ENCODE data around the gene ENG.
"Not testable (repeated sequence)": the region's sequence is repeated elsewhere in the genome, so short reads cannot be mapped to it uniquely, and the experiment has no call there.

Gene ENG

DNA sequence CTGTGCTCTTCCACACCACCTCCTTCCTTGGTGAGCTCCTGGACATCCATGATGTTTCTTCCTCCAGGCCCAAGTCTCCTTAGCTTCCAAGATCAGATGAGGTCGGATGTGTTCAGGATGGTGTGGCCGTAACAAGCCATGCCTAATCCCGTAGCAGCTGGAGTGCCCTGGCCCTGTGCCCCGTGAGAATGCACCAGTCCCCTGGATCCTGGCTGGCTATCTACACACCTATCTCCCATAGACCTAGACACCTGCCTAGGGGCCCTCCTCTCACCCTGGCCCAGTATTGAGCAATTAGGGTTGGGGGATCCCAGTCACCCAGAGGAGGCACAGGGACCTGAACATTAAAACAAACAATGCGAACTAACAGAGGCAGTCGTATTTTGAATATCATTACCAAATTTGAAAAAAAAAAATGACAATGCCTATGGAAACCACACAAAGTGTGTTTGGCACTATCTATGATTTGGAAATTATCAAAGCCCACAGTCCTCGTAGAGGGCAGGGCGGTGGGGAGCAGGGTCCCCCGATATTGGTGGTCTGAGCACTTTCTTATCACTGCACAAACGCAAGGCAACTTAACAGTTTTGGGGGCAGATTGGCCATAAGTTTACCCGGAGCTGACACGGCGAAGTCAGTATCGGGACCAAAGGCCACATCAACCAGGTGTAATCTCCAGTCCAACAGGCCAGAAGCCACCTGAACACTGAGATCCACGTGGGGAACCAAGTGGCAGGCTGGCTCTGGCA is 13.2 kb downstream of the ENG start:
- no peak for DNase-seq

- peak; percentile 51 for DNase-seq
Measured at GRCh38 chr9:127838375-127839078, 15.9 kb downstream of the ENG start.

DNA sequence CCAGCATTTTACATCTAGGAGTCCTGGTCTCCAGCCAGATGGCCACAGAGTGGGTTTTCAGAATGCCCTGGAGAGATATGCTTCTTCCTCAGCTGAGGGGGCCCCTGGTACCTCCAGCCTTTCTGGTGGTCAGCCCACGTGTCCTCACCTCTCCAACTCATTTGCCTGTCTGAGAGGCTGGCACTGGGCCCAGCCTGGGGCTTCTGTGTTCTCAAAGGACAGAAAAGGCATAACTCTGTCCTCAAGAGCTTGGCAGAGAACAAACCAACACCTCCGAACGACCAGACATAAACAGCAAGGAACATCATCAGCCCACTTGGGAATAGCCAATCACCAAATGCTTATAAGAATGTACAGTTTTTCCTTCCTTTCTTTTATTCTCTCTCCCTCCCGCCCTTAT is 17.1 kb downstream of the ENG start:
- no peak for DNase-seq

DNA sequence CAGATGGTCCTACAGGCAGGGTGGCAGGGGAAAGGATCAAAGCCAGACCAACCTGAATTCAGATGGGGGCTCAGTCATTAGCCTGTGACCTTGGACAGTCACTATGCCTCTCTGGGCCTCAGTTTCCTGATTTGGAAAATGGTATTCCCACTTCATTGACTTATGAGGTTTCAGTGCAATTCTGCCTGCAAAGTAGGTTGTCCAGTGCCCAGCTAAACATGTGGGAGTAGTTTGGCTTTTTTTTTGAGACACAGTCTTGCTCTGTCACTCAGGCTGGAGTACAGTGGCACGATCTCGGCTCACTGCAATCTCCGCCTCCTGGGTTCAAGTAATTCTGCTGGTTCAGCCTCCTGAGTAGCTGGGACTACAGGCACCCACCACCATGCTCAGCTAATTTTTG is 17.9 kb downstream of the ENG start:
- not testable (repeated sequence) for DNase-seq

- DNase-seq, result peak; percentile 69
Measured at GRCh38 chr9:127835991-127836516, 18.4 kb downstream of the ENG start.

DNA sequence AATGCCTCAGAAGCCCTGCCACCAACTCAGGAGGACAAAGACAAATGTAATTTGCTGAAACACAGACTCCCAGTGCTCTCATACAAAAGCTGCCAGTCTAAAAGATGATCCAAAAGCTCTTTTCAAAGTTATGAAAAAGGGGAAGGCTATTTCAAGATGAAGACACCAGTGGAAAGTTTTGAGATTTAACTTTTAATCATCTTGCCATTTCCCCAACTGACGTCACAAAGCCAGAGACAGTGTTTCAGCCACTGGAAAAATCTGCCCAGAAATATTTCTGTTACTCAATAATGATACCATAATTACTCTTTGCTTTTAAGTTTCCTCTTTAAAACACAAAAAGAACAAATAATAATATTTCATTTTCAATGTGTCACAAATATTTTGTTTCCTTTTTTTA is 20.9 kb downstream of the ENG start:
- DNase-seq, result peak; percentile 25

- no peak for DNase-seq
Measured at GRCh38 chr9:127832248-127832647, 22.2 kb downstream of the ENG start.

DNA sequence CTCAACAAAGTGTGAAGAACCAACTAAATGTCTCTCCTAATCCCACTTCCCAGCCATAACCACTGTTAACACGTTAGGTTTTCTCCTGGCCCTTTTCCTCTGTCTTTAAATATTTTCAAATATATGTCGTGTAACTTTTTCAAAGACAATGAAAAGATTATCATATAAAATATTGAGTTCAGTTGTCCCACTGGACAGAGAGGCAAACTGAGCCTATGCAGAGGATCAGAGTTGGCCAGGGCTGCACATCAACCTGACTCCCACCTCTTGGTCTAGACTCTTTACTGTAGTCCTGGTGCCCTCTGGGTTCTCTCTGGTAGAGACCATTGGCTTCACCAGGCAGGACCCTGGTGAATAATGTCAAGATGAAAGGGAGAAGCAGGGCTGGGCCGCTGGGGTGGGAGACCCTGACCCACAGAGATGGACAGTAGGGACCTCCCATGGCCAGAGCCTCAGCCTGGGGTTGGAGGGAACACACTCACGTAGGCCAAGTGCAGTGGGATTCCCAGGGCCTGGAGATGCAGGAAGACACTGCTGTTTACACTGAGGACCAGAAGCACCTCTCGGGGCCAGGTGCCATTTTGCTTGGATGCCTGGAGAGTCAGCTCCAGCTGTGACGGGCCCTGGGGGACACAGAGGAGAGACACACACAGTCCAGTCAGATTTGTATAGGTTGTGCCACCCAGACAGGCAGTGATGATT is 25.1 kb downstream of the ENG start:
- DNase-seq, result no peak

DNA sequence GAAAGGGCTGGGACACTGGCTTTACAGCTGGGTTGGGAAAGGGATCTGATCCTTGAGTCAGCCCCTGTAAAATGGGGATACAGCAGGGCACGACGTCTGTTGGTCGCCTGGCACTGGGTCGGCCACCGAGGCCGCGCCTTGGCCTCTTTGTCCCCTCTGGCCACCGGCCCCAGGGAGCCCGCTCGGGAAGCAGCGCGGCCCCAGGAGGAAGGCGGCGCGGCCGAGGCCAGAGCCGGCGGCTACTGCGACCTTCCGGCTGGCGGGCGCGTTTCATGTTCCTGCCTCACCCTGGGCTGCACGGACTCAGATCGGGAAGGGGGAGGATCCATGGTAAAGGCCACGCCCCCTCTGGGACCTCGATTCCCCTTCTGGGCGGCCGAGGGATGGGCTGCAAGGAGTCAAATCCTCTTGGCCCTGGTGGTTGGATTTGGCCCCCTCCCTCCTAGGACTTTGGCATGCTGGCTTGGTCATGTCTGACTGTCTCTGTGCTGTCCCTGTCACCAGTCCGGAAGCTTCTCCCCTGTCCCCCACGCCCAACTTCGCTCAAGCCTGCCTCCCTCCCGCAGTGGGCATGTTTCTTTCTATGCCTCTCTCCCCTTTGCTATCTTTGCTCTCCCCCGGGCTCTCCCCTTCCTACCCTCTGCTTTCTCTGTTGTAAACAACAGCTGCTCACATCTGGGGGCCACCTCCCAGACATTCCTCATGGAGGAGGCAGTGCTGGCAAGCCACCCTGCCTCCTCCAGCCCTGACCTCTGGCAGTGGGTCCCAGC is 26.0 kb downstream of the ENG start:
- peak; percentile 37 for DNase-seq

DNA sequence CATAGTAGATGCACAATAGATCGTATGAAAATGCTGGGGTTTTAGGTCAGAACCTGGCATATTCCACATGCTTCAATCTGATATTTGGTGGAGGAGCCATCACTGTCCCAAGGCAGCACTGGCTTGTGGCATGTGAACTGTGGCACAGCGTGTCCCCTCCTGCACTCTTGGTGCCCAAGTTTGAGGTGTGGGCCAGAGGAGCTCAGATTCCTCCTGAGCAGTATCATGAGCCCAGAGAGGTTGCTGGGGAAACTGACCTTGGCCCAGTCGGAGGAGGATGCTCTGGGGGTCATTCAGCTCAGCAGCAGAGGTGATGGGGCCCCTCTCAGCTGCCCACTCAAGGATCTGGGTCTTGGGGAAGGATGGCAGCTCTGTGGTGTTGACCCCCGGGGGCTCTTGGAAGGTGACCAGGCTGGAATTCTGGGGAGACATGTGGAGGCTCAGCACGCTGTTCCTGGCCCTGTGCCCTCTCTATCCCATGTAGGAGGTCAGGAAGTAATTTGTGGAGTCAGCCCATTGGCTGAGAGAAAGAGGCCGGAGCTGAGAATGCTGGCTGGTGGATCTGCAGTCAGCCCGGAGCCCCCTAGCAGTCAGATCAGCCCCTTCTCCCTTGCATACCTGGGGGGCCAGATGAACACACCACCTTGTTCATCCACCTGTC is 28.1 kb downstream of the ENG start:
- no peak for DNase-seq

- no peak for DNase-seq
Measured at GRCh38 chr9:127825319-127826051, 29.0 kb downstream of the ENG start.

GRCh38 chr9:127822108-127822507 is 32.4 kb downstream of the ENG start:
- DNase-seq, result no peak

- no peak for DNase-seq
Measured at GRCh38 chr9:127818574-127818973, 35.9 kb downstream of the ENG start.

DNA sequence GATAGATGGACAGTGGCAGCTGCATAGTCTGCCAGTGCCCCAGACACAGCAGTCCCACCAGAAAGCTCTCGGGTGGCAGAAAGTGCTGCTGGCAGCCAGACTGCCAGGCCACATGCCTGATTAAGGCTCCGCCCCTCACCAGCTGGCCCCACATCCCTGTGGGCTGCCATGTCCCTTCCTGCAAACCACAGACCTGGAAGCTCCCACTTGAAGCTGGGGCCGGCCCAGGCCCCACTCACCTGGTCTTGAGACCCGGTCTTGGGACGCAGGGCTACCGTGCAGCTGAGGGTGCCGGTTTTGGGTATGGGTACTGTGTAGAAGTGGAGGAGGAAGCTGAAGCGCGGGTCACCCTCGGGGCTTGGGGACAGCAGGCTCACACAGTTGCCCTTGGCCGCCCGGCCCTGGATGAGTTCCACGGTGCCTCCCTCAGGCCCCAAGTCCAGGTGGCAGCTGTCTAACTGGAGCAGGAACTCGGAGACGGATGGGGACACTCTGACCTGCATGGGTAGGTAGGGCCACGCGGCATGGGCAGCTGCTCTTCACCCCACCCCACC is 36.5 kb downstream of the ENG start:
- DNase-seq, result no peak

DNA sequence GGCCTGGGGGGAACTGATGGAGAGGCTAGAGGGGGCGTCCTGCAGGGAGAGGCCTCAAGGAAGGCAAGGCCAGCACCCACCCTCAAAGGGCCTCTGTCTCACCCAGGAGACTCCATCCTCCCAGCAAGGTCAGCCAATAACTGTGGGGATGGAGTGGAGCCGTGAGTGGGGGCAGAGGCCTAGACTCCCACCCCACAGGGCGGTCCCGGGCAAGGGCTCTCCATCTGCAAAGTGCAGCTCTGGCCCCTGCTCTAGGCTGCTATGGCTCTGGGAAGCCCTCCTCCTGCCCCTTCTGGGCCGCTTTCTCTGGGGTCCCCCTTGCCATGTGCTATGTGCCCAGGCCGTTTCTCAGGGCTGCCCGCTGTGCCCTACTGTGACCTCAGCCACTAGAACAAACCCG is 37.7 kb downstream of the ENG start:
- no peak for DNase-seq

DNA sequence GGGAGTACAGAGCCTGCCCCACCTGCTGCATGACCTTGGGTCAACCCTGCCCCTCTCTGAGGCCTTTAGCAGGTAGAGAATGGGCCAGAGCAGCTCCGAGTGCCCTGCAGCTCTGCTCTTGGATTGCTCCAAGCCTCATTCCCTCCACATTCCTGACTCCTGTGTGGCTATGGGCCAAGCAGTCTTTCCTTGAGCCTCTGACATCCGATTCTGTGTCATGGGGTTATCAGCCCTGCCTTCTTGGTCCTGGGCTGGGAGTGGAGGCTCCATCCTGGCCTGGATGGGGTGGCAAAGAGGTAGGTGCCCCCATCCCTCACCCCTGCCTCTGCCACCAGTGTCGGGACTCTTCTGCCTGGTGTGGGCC is 38.1 kb downstream of the ENG start:
- no peak for DNase-seq

DNA sequence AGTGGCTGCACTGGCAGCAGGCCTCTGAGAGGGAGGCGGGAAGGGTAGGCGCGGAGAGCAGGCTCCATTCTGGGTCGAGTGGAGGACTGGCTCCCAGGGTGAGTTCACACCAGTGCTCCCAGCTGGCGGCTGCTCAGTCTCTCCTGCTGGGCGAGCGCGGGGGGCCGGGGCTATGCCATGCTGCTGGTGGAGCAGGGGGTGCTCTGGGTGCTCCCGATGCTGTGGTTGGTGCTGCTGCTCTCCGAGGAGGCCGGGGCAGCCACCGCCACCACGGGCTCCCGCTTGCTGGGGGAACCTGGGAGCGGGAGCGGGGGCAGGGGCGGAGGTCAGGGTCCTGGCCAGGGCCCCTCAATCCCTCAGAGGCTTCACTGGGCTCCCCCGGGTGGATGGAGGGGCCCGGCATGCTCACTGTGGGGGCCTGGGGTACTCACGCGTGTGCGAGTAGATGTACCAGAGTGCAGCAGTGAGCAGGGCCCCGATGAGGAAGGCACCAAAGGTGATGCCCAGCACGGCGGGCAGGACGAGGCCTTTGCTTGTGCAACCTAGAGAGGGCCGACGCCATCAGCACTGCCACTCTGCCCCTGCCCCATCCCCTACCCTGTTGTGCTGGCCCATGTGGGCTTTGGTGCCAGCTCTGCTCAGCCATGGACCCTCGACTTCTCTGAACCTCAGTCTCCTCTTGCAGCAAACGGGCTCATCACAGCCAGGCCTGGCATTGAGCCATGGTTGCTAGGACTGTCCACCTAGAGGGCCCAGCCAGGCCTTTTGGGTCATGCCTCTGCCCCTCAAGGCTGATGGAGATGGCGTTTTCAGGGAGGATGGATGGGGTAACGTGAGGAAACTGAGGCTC is 38.7 kb downstream of the ENG start:
- DNase-seq, result no peak

GRCh38 chr9:127814619-127815511 is 39.6 kb downstream of the ENG start:
- no peak for DNase-seq

DNA sequence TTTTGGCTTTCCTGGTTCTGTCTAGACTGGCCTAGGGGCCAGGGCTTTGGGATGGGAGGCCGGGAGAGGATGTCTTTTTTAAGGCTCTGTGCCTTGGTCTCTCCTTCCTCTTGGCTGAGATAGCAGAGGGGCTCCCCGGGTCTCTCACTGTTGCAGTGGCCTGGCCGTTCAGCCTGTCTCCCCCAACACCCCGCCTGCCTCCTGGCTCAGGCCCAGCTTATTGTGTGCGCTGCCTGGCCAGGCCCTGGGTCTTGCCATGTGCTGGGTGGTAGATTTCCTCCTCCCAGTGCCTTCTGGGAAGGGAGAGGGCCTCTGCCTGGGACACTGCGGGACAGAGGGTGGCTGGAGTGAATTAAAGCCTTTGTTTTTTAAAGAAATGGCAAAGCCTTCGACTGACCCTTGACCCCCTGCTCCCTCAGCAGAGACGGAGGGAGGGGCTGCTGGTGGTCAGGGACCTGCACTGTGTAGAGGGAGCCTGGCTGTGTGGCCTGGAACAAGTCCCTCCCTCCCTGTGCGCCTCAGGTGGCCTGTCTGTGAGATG is 40.7 kb downstream of the ENG start:
- DNase-seq, result no peak
